Fibroblast of skin of left biceps (primary cell): Measurements from ENCODE around the gene RETSAT.

Source experiments
- DNase-seq, 2 experiments: peaks; one replicate each; pipeline ENCODE4 v3.0.0-alpha.2; 2013; ENCODE audit warnings: low read depth in 2 of 2

RETSAT gene

DNA sequence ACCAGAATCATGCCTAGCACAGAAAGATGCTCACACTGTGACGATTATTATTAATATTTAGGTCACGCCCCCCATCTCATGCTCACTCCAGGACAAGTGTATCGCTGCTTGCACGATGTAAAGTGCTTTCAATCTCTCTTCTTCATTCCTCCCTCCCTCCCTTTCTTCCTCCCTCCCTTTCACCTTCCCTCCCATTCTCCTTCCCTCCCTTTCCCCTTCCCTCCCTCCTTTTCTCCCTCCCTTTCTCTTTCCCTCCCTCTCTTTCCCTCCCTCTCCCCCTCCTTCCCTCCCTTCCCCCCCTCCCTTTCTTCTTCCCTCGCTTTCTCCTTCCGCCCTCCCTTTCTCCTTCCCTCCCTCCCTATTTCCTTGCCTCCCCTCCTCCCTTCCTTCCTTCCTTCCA is 46.1 kb downstream of the RETSAT start:
- no peak for DNase-seq

DNA sequence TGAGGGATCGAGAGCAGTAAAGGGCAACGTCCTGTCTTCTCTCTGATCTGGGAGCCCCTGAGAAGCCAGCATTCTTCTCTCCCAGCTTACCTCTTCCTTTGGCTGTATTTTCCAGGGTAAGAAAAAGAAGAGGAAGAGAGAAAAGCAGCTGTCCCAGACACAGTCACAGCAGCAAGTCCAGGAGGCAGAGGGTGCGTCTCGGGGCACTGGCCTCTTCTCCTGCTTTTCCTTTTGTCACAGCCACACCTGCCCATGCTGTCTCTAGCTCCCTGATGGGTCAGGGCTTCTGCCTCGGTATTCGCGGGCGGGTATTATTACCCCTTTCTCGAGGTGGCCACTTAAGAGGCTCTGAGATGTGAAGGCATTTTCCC is 46.8 kb downstream of the RETSAT start:
- no peak for DNase-seq

DNA sequence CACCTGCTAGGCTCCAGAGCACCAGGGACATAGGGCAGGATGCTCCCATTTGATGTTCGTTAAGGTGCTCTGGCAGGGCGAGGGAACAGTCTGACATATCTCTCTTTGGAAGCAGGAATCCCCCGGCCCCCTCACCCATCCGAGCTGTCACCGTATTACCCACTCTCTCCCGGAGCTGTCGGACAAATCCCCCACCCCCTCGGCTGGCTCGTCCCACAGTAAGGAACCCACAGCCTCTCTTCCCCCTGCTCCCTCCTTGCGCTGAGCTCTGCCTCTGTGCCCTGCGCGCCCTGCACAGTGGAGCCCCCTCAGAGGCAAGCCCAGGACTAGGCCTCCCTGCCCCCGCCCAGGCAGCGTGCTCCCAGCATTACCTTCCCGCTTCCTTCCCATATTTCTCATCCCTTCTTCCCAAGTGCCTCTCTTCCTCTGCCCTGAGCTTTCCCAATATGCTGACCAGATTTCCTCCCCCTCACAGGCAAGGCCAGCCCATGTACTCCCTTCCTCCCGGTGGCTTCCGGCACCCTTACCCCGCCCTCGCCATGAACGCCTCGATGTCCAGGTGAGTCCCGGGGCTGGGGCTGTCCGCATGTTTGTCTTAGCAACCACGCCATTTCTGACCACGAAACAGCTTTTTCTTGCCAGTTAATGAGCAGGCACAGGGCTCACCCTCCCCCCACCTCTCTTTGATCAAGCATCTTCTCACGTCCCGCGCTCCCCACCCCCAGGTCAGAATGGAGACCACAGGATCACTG is 50.4 kb downstream of the RETSAT start:
- DNase-seq, result no peak

- no peak for DNase-seq
Measured at GRCh38 chr2:85302121-85302520, 52.2 kb downstream of the RETSAT start.
